ENCODE data around the gene LRRTM4. TPM values are rescaled to one million over a fixed set of nuclear protein-coding genes. Genes with fewer than 3 reads are reported as not detected.

The LRRTM4 gene
- total RNA-seq, 1 donor from 2014 or later, result not detected

GRCh38 chr2:77013457-77013856 lies 508.7 kb downstream of the LRRTM4 start:
- DNase-seq (no peak), ATAC-seq (ENCODE audit: low read depth) (no peak)
- no peaks in the 10 kb centered on the region for H3K4me1 Mint-ChIP-seq
- no peak overlapping the region for H3K27ac Mint-ChIP-seq
- ChIA-PET CTCF (no interaction called here), POLR2A (no interaction called here)
- H3K36me3 Mint-ChIP-seq (ENCODE audit: low read depth), result no peaks in the 10 kb centered on the region
- H3K9me3 Mint-ChIP-seq, result no peaks in the 10 kb centered on the region
- TF ChIP-seq, protein P1, sequence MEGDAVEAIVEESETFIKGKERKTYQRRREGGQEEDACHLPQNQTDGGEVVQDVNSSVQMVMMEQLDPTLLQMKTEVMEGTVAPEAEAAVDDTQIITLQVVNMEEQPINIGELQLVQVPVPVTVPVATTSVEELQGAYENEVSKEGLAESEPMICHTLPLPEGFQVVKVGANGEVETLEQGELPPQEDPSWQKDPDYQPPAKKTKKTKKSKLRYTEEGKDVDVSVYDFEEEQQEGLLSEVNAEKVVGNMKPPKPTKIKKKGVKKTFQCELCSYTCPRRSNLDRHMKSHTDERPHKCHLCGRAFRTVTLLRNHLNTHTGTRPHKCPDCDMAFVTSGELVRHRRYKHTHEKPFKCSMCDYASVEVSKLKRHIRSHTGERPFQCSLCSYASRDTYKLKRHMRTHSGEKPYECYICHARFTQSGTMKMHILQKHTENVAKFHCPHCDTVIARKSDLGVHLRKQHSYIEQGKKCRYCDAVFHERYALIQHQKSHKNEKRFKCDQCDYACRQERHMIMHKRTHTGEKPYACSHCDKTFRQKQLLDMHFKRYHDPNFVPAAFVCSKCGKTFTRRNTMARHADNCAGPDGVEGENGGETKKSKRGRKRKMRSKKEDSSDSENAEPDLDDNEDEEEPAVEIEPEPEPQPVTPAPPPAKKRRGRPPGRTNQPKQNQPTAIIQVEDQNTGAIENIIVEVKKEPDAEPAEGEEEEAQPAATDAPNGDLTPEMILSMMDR (IDR thresholded peaks at IDR 0.05), result no peak
- H3K27me3 Mint-ChIP-seq, result no peaks in the 10 kb centered on the region
- intact Hi-C loops (cut with micrococcal nuclease), result no loop called here
- no peak overlapping the region for H3K4me3 Mint-ChIP-seq

DNA sequence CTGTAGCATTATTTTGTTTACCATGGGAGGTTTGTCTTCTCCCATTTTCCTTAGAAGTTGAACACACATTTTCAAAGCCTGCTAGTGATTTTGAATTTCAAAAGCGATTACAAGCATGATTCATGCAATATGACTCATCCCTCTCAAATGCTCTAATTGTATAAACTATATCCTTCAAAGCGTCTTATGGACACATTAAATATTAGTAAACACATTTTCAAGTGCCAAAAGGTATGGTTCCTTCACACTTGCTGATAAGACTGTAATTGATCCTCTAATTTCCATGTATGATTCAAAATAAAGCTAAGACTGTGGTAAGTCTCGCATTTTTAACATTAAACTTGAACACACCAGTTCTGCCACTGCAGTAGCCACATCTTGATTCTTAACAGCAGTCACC lies 512.9 kb downstream of the LRRTM4 start:
- POLR2A ChIA-PET, result no interaction called here
- H3K9me3 Mint-ChIP-seq, result peaks cover 1% of the 10 kb centered on the region
- H3K27me3 Mint-ChIP-seq, result no peaks in the 10 kb centered on the region
- CTCF ChIA-PET, result no interaction called here
- no peaks in the 10 kb centered on the region for H3K36me3 Mint-ChIP-seq (ENCODE audit: low read depth)
- TF ChIP-seq, protein P1 (IDR thresholded peaks at IDR 0.05), result no peak
- DNase-seq, result no peak
- H3K4me1 Mint-ChIP-seq, result no peaks in the 10 kb centered on the region
- H3K4me3 Mint-ChIP-seq, result no peak overlapping the region
- no peak overlapping the region for H3K27ac Mint-ChIP-seq
- intact Hi-C loops (cut with micrococcal nuclease), result no loop called here
- no peak for ATAC-seq (ENCODE audit: low read depth)

DNA sequence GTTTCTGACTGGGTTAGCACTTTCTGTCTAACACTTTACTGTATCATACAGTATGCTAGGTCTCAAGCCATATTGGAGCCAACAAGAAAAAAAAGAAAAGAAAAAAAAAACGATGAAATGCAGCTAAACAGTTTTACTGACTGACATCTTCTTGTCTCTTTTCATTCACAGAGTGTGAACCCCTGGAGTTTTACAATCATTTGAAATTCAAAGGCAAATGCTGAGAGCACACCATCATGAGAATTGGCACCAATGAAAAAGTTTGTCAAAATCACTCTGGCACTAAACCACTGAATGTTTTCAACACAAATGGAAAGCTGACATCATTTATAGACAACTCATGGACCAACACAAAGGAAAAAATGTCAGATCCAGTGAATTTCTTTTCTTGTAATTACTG lies 513.3 kb downstream of the LRRTM4 start:
- TF ChIP-seq, protein P1 (IDR thresholded peaks at IDR 0.05), result no peak
- no peaks in the 10 kb centered on the region for H3K4me1 Mint-ChIP-seq

GRCh38 chr2:77007686-77008085 lies 514.5 kb downstream of the LRRTM4 start:
- Mint-ChIP-seq H3K36me3 (ENCODE audit: low read depth) (no peaks in the 10 kb centered on the region), H3K4me3 (no peak overlapping the region), H3K9me3 (peaks cover 1% of the 10 kb centered on the region), H3K4me1 (no peaks in the 10 kb centered on the region), H3K27me3 (no peaks in the 10 kb centered on the region), H3K27ac (no peak overlapping the region)
- TF ChIP-seq, protein P1 (IDR thresholded peaks at IDR 0.05), result no peak
- intact Hi-C loops (cut with micrococcal nuclease), result no loop called here
- ChIA-PET CTCF (no interaction called here), POLR2A (no interaction called here)
- DNase-seq (no peak), ATAC-seq (ENCODE audit: low read depth) (no peak)

More for the DNA sequence above, 513.3 kb downstream of the LRRTM4 start:
- Mint-ChIP-seq H3K27me3 (no peaks in the 10 kb centered on the region), H3K9me3 (peaks cover 1% of the 10 kb centered on the region), H3K4me3 (no peak overlapping the region), H3K36me3 (ENCODE audit: low read depth) (no peaks in the 10 kb centered on the region), H3K27ac (no peak overlapping the region)
- ATAC-seq (ENCODE audit: low read depth) (no peak), DNase-seq (no peak)
- intact Hi-C loops (cut with micrococcal nuclease), result no loop called here
- CTCF ChIA-PET, result no interaction called here
- POLR2A ChIA-PET, result no interaction called here

GRCh38 chr2:77005522-77005921 lies 516.7 kb downstream of the LRRTM4 start:
- intact Hi-C loops (cut with micrococcal nuclease), result no loop called here
- no peak for DNase-seq
- ATAC-seq (ENCODE audit: low read depth), result no peak
- H3K27me3 Mint-ChIP-seq, result no peaks in the 10 kb centered on the region
- ChIA-PET CTCF (no interaction called here), POLR2A (no interaction called here)
- H3K27ac Mint-ChIP-seq, result no peak overlapping the region
- TF ChIP-seq, protein P1 (IDR thresholded peaks at IDR 0.05), result no peak
- no peaks in the 10 kb centered on the region for H3K4me1 Mint-ChIP-seq
- H3K36me3 Mint-ChIP-seq (ENCODE audit: low read depth), result no peaks in the 10 kb centered on the region
- H3K4me3 Mint-ChIP-seq, result no peak overlapping the region
- H3K9me3 Mint-ChIP-seq, result peaks cover 4% of the 10 kb centered on the region

Measured in activated B cell treated with CpG ODN at 0.5 μM for 24 hours (primary cell).